HepG2 (cell line): ENCODE data around the gene TMEM41B. TPM values are rescaled to one million over a fixed set of nuclear protein-coding genes. Genes with fewer than 3 reads are reported as not detected.

ENCODE experiments used
- CC2D1A ChIP-seq: sonication (generic); formaldehyde crosslinking; IDR thresholded peaks from 2 replicates; pipeline ENCODE4 v1.8.1; 2023; ENCODE audit warnings: mild to moderate bottlenecking, missing genetic modification reagents
- NCOA1 ChIP-seq: sonication (generic); formaldehyde crosslinking; IDR thresholded peaks from 2 replicates; pipeline ENCODE4 v1.9.0; 2021; ENCODE audit warnings: missing genetic modification reagents
- POLR2AphosphoS2 ChIP-seq: IDR thresholded peaks from 2 replicates; pipeline ENCODE4 v1.6.1; 2011; ENCODE audit warnings: low read depth, low read length, improper control_type of control experiment
- RXRB ChIP-seq: IDR thresholded peaks from 2 replicates; pipeline ENCODE4 v1.6.1; 2016; ENCODE audit warnings: borderline replicate concordance, missing genetic modification reagents, missing compliant biosample characterization
- SNRNP70 ChIP-seq: fragments of 200-400 bp; formaldehyde crosslinking; IDR thresholded peaks from 2 replicates; pipeline ENCODE4 v1.6.1; 2017; ENCODE audit warnings: mild to moderate bottlenecking, low read depth, low read length, moderate library complexity
- YEATS2 ChIP-seq: sonication (generic); formaldehyde crosslinking; IDR thresholded peaks from 2 replicates; pipeline ENCODE4 v1.4.0; 2020; ENCODE audit warnings: missing genetic modification reagents, borderline replicate concordance
- ZNF10 ChIP-seq: sonication (generic); formaldehyde crosslinking; IDR thresholded peaks from 2 replicates; pipeline ENCODE4 v1.4.0; 2020; ENCODE audit warnings: mild to moderate bottlenecking, low read depth, missing genetic modification reagents, borderline replicate concordance
- ZNF446 ChIP-seq: sonication (generic); formaldehyde crosslinking; IDR thresholded peaks from 2 replicates; pipeline ENCODE4 v1.5.0; 2020; ENCODE audit warnings: mild to moderate bottlenecking, missing genetic modification reagents
- ZNF530 ChIP-seq: sonication (generic); formaldehyde crosslinking; IDR thresholded peaks from 2 replicates; pipeline ENCODE4 v1.5.0; 2020; ENCODE audit warnings: low read depth, mild to moderate bottlenecking, missing genetic modification reagents
- ZNF550 ChIP-seq: sonication (generic); formaldehyde crosslinking; IDR thresholded peaks from 2 replicates; pipeline ENCODE4 v1.4.0; 2020; ENCODE audit warnings: mild to moderate bottlenecking, missing genetic modification reagents, borderline replicate concordance
- ZNF775 ChIP-seq: sonication (generic); formaldehyde crosslinking; IDR thresholded peaks from 2 replicates; pipeline ENCODE4 v1.4.0; 2020; ENCODE audit warnings: missing genetic modification reagents, mild to moderate bottlenecking, moderate library complexity, borderline replicate concordance
- ZNF850 ChIP-seq: sonication (generic); formaldehyde crosslinking; conservative IDR thresholded peaks from 2 replicates; pipeline ENCODE4 v1.9.0; 2021; ENCODE audit warnings: mild to moderate bottlenecking, missing genetic modification reagents
- ZSCAN30 ChIP-seq: sonication (generic); formaldehyde crosslinking; IDR thresholded peaks from 2 replicates; pipeline ENCODE4 v1.5.0; 2020; ENCODE audit warnings: mild to moderate bottlenecking, missing genetic modification reagents
- polyA plus RNA-seq, 8 experiments: library from polyadenylated mRNA; depleted of rRNA in 3 of 8; stranded (reverse) in 7 of 8; unstranded in 1 of 8; fragments of >200 nt; fragmentation: Illumina TruSeq in 4 of 8; extraction: Trizol in 4 of 8; gene quantifications; 2 replicates each; pipeline versions ENCODE4 v1.2.1 to v1.2.3, GENCODE V29; 2011 to 2016; ENCODE audit warnings: low read depth in 4 of 8, missing spikeins in 1 of 8, mixed read lengths in 1 of 8; ENCODE audit not compliant: insufficient read depth in 1 of 8
- total RNA-seq, 5 experiments: library from RNA; depleted of rRNA; stranded (reverse); fragments of >200 nt; fragmentation: Illumina TruSeq; extraction: Trizol; gene quantifications; 2 replicates each; pipeline ENCODE4 v1.2.3, GENCODE V29; 2016; ENCODE audit warnings: low read depth in 1 of 5
- TF ChIP-seq, protein P1 (sequence below): sonication (generic); formaldehyde crosslinking; IDR thresholded peaks from 2 replicates; pipeline ENCODE4 v1.4.0; 2020; ENCODE audit warnings: missing genetic modification reagents
- TF ChIP-seq, protein P2 (sequence below): sonication (generic); formaldehyde crosslinking; IDR thresholded peaks from 2 replicates; pipeline ENCODE4 v1.4.0; 2020; ENCODE audit warnings: missing genetic modification reagents, borderline replicate concordance
- TF ChIP-seq, protein P3 (sequence below): sonication (generic); formaldehyde crosslinking; IDR thresholded peaks from 2 replicates; pipeline ENCODE4 v1.8.1; 2023; ENCODE audit warnings: mild to moderate bottlenecking, missing genetic modification reagents
- TF ChIP-seq, protein P4 (sequence below): sonication (generic); formaldehyde crosslinking; IDR thresholded peaks from 2 replicates; pipeline ENCODE4 v1.4.0; 2020; ENCODE audit warnings: mild to moderate bottlenecking, missing genetic modification reagents
- TF ChIP-seq, protein P5 (sequence below): sonication (generic); formaldehyde crosslinking; IDR thresholded peaks from 2 replicates; pipeline ENCODE4 v1.4.0; 2020; ENCODE audit warnings: missing genetic modification reagents, borderline replicate concordance

The TMEM41B gene
- total and polyA plus RNA-seq, 2 of the 13 experiments (the other 11 are each of a cell fraction or from before 2014, with no cell fraction given): 36.8 to 48.1 TPM

DNA sequence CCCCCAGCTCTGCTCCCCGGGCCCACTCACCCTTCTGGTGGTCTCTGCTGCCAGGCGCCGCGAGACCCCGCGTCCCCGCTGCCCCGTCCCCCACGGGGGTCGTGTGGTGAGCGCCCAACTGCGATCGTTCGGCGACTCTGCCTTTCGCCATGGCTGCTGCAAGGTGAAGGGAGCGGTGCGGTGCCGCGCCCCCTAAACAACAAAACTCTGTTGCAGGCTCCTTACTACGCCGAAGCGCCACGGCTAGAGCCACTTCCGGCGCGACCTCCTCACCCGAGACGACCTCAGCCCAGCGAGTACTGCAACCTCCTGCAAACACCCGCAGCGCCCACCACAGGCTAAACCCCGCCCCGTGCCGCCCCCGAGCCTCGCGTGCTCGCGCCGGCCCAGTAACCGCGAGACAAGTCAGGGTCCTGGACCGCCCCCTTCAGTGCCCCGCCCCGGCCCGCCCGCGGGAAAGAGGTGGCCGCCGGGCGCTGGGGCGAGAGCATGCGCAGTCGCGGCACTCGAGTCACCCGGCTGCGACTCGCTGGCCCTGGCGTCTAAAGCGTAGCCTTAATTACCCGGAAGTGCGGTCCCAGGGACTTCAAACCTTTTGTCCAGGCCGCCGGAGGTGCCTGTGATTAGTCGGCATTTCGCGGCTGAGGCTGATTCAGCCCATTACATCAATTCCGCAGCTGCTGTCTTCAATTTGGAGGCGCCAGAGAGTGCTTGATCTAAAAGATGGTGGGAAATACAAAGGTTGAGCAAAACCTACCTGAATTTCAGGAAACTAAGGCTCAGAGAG lies at the start of gene TMEM41B (continued):
- TF ChIP-seq, protein P1, sequence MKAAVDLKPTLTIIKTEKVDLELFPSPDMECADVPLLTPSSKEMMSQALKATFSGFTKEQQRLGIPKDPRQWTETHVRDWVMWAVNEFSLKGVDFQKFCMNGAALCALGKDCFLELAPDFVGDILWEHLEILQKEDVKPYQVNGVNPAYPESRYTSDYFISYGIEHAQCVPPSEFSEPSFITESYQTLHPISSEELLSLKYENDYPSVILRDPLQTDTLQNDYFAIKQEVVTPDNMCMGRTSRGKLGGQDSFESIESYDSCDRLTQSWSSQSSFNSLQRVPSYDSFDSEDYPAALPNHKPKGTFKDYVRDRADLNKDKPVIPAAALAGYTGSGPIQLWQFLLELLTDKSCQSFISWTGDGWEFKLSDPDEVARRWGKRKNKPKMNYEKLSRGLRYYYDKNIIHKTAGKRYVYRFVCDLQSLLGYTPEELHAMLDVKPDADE: no peak
- TF ChIP-seq ZNF446 (CRISPR knock-in tag) (0 out of 2 replicates have a peak, but pooled peaks have one; percentile 60), ZNF550 (CRISPR knock-in tag) (no peak), ZNF775 (CRISPR knock-in tag) (no peak), SNRNP70 (no peak), ZNF10 (CRISPR knock-in tag) (no peak), POLR2AphosphoS2 (no peak), ZNF530 (CRISPR knock-in tag) (no peak), RXRB (CRISPR knock-in tag) (peak; percentile 95), ZSCAN30 (CRISPR knock-in tag) (no peak), ZNF850 (CRISPR knock-in tag) (no peak), YEATS2 (peak; percentile 84), CC2D1A (CRISPR knock-in tag) (no peak), NCOA1 (CRISPR knock-in tag) (no peak)
- TF ChIP-seq, protein P2, sequence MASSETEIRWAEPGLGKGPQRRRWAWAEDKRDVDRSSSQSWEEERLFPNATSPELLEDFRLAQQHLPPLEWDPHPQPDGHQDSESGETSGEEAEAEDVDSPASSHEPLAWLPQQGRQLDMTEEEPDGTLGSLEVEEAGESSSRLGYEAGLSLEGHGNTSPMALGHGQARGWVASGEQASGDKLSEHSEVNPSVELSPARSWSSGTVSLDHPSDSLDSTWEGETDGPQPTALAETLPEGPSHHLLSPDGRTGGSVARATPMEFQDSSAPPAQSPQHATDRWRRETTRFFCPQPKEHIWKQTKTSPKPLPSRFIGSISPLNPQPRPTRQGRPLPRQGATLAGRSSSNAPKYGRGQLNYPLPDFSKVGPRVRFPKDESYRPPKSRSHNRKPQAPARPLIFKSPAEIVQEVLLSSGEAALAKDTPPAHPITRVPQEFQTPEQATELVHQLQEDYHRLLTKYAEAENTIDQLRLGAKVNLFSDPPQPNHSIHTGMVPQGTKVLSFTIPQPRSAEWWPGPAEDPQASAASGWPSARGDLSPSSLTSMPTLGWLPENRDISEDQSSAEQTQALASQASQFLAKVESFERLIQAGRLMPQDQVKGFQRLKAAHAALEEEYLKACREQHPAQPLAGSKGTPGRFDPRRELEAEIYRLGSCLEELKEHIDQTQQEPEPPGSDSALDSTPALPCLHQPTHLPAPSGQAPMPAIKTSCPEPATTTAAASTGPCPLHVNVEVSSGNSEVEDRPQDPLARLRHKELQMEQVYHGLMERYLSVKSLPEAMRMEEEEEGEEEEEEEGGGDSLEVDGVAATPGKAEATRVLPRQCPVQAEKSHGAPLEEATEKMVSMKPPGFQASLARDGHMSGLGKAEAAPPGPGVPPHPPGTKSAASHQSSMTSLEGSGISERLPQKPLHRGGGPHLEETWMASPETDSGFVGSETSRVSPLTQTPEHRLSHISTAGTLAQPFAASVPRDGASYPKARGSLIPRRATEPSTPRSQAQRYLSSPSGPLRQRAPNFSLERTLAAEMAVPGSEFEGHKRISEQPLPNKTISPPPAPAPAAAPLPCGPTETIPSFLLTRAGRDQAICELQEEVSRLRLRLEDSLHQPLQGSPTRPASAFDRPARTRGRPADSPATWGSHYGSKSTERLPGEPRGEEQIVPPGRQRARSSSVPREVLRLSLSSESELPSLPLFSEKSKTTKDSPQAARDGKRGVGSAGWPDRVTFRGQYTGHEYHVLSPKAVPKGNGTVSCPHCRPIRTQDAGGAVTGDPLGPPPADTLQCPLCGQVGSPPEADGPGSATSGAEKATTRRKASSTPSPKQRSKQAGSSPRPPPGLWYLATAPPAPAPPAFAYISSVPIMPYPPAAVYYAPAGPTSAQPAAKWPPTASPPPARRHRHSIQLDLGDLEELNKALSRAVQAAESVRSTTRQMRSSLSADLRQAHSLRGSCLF: no peak
- TF ChIP-seq, protein P3, sequence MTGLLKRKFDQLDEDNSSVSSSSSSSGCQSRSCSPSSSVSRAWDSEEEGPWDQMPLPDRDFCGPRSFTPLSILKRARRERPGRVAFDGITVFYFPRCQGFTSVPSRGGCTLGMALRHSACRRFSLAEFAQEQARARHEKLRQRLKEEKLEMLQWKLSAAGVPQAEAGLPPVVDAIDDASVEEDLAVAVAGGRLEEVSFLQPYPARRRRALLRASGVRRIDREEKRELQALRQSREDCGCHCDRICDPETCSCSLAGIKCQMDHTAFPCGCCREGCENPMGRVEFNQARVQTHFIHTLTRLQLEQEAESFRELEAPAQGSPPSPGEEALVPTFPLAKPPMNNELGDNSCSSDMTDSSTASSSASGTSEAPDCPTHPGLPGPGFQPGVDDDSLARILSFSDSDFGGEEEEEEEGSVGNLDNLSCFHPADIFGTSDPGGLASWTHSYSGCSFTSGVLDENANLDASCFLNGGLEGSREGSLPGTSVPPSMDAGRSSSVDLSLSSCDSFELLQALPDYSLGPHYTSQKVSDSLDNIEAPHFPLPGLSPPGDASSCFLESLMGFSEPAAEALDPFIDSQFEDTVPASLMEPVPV: peak; percentile 65; the same call in 1 of the 2 replicates
- TF ChIP-seq, protein P4, sequence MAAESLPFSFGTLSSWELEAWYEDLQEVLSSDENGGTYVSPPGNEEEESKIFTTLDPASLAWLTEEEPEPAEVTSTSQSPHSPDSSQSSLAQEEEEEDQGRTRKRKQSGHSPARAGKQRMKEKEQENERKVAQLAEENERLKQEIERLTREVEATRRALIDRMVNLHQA (CRISPR knock-in tag): no peak
- TF ChIP-seq, protein P5, sequence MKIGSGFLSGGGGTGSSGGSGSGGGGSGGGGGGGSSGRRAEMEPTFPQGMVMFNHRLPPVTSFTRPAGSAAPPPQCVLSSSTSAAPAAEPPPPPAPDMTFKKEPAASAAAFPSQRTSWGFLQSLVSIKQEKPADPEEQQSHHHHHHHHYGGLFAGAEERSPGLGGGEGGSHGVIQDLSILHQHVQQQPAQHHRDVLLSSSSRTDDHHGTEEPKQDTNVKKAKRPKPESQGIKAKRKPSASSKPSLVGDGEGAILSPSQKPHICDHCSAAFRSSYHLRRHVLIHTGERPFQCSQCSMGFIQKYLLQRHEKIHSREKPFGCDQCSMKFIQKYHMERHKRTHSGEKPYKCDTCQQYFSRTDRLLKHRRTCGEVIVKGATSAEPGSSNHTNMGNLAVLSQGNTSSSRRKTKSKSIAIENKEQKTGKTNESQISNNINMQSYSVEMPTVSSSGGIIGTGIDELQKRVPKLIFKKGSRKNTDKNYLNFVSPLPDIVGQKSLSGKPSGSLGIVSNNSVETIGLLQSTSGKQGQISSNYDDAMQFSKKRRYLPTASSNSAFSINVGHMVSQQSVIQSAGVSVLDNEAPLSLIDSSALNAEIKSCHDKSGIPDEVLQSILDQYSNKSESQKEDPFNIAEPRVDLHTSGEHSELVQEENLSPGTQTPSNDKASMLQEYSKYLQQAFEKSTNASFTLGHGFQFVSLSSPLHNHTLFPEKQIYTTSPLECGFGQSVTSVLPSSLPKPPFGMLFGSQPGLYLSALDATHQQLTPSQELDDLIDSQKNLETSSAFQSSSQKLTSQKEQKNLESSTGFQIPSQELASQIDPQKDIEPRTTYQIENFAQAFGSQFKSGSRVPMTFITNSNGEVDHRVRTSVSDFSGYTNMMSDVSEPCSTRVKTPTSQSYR (CRISPR knock-in tag): no peak
